ENCODE data around the gene SYS1. TPM values are rescaled to one million over a fixed set of nuclear protein-coding genes. Genes with fewer than 3 reads are reported as not detected.

The SYS1 gene
- total RNA-seq, 1 experiment from 2014 or later, result 45.5 TPM

- intact Hi-C loops (cut with micrococcal nuclease; ENCODE audit: unreplicated experiment), result no loop called here
- no TSS peak for BruUV-seq (replicated peaks)
- no peak for TF ChIP-seq CTCF (IDR thresholded peaks at IDR 0.05; ENCODE audit: unreplicated experiment)
- Mint-ChIP-seq H3K36me3 (ENCODE audit: insufficient read depth, unreplicated experiment) (peaks cover 23% of the 10 kb centered on the region), H3K9me3 (ENCODE audit: low read depth, unreplicated experiment) (no peaks in the 10 kb centered on the region), H3K4me3 (ENCODE audit: low read depth, unreplicated experiment) (no peak overlapping the region), H3K27ac (ENCODE audit: unreplicated experiment) (no peak overlapping the region), H3K27me3 (ENCODE audit: unreplicated experiment) (no peaks in the 10 kb centered on the region), H3K4me1 (ENCODE audit: low read depth, unreplicated experiment) (peaks cover 40% of the 10 kb centered on the region)
- no peak for DNase-seq
- CTCF ChIA-PET, result interaction anchor here (0.5 to 2.2 kb wide), 5 partner anchors 14 to 278 kb away, joined by 3 to 5 read pairs (median 4); no protein-coding TSS in a partner anchor
These were observed 7.5 kb upstream of the SYS1 start for GRCh38 chr20:45355209-45356084.

GRCh38 chr20:45358282-45359068, 4.5 kb upstream of the SYS1 start:
- Mint-ChIP-seq H3K9me3 (ENCODE audit: low read depth, unreplicated experiment) (no peaks in the 10 kb centered on the region), H3K27me3 (ENCODE audit: unreplicated experiment) (no peaks in the 10 kb centered on the region), H3K36me3 (ENCODE audit: insufficient read depth, unreplicated experiment) (peaks cover 43% of the 10 kb centered on the region), H3K4me1 (ENCODE audit: low read depth, unreplicated experiment) (peaks cover 64% of the 10 kb centered on the region), H3K27ac (ENCODE audit: unreplicated experiment) (peak overlapping the region; percentile 79), H3K4me3 (ENCODE audit: low read depth, unreplicated experiment) (no peak overlapping the region)
- no TSS peak for BruUV-seq (replicated peaks)
- DNase-seq, result no peak
- CTCF ChIA-PET, result interaction anchor here (0.9 to 5.1 kb wide), 9 partner anchors 11 to 79 kb away, joined by 3 to 57 read pairs (median 6); partner anchors contain the start of gene SDC4
- TF ChIP-seq CTCF (IDR thresholded peaks at IDR 0.05; ENCODE audit: unreplicated experiment), result no peak
- intact Hi-C loops (cut with micrococcal nuclease; ENCODE audit: unreplicated experiment), result loop anchor here (2.0 kb wide), 2 partner anchors 14 to 36 kb away; no protein-coding TSS in a partner anchor

- peak overlapping the region; percentile 79 for H3K27ac Mint-ChIP-seq (ENCODE audit: unreplicated experiment)
- peaks cover 70% of the 10 kb centered on the region for H3K4me1 Mint-ChIP-seq (ENCODE audit: low read depth, unreplicated experiment)
- no peaks in the 10 kb centered on the region for H3K27me3 Mint-ChIP-seq (ENCODE audit: unreplicated experiment)
- H3K36me3 Mint-ChIP-seq (ENCODE audit: insufficient read depth, unreplicated experiment), result peaks cover 49% of the 10 kb centered on the region
- no peak for DNase-seq
- no TSS peak for BruUV-seq (replicated peaks)
- peak overlapping the region; percentile 32 for H3K4me3 Mint-ChIP-seq (ENCODE audit: low read depth, unreplicated experiment)
- intact Hi-C loops (cut with micrococcal nuclease; ENCODE audit: unreplicated experiment), result loop anchor here (2.0 kb wide), 2 partner anchors 14 to 36 kb away; no protein-coding TSS in a partner anchor
- no peak for TF ChIP-seq CTCF (IDR thresholded peaks at IDR 0.05; ENCODE audit: unreplicated experiment)
- no peaks in the 10 kb centered on the region for H3K9me3 Mint-ChIP-seq (ENCODE audit: low read depth, unreplicated experiment)
- CTCF ChIA-PET, result interaction anchor here (1.0 to 5.1 kb wide), 7 partner anchors 11 to 78 kb away, joined by 3 to 57 read pairs (median 13); partner anchors contain the start of gene SDC4
These were observed 3.9 kb upstream of the SYS1 start for GRCh38 chr20:45359069-45359405.

- Mint-ChIP-seq H3K27me3 (ENCODE audit: unreplicated experiment) (no peaks in the 10 kb centered on the region), H3K27ac (ENCODE audit: unreplicated experiment) (peak overlapping the region; percentile 79), H3K4me3 (ENCODE audit: low read depth, unreplicated experiment) (peak overlapping the region; percentile 32), H3K36me3 (ENCODE audit: insufficient read depth, unreplicated experiment) (peaks cover 51% of the 10 kb centered on the region), H3K4me1 (ENCODE audit: low read depth, unreplicated experiment) (peaks cover 74% of the 10 kb centered on the region), H3K9me3 (ENCODE audit: low read depth, unreplicated experiment) (no peaks in the 10 kb centered on the region)
- intact Hi-C loops (cut with micrococcal nuclease; ENCODE audit: unreplicated experiment), result loop anchor here (2.0 kb wide), 2 partner anchors 15 to 37 kb away; no protein-coding TSS in a partner anchor
- no peak for TF ChIP-seq CTCF (IDR thresholded peaks at IDR 0.05; ENCODE audit: unreplicated experiment)
- CTCF ChIA-PET, result interaction anchor here (0.7 to 5.1 kb wide), 11 partner anchors 8 to 420 kb away, joined by 3 to 57 read pairs (median 6); partner anchors contain the start of gene SDC4
- BruUV-seq (replicated peaks), result no TSS peak
- DNase-seq, result peak; percentile 87
These were observed 3.4 kb upstream of the SYS1 start for GRCh38 chr20:45359406-45360148.
